GM23248 (cell line): ENCODE data around the gene PAPPA2. TPM values are rescaled to one million over a fixed set of nuclear protein-coding genes. Genes with fewer than 3 reads are reported as not detected.

ENCODE experiments used
- DNase-seq: peaks from one replicate; pipeline ENCODE4 v3.0.0-alpha.2; 2015
- H2AFZ ChIP-seq: fragments of 200-600 bp; sonication (generic); 2 replicates; pipeline ENCODE4 v1.6.1; 2016; ENCODE audit warnings: antibody characterized with exemption
- H3F3A ChIP-seq: fragments of 200-600 bp; sonication (generic); 2 replicates; pipeline ENCODE4 v1.6.1; 2016; ENCODE audit warnings: mild to moderate bottlenecking, antibody characterized with exemption, mixed run types; ENCODE audit not compliant: insufficient read depth
- H3K27ac ChIP-seq: fragments of 200-600 bp; sonication (generic); 2 replicates; pipeline ENCODE4 v1.5.1; 2016; ENCODE audit warnings: mild to moderate bottlenecking
- H3K27me3 ChIP-seq: fragments of 200-600 bp; sonication (generic); replicated peaks from 2 replicates; pipeline ENCODE4 v1.6.1; 2016; ENCODE audit warnings: mild to moderate bottlenecking; ENCODE audit not compliant: insufficient read depth
- H3K36me3 ChIP-seq: fragments of 200-600 bp; sonication (generic); 2 replicates; pipeline ENCODE4 v1.6.1; 2016; ENCODE audit warnings: low read depth, mild to moderate bottlenecking
- H3K4me1 ChIP-seq: fragments of 200-600 bp; sonication (generic); 2 replicates; pipeline ENCODE4 v1.6.1; 2016; ENCODE audit warnings: mild to moderate bottlenecking; ENCODE audit not compliant: insufficient read depth
- H3K4me2 ChIP-seq: fragments of 200-600 bp; sonication (generic); one replicate; pipeline ENCODE4 v1.6.1; 2016; ENCODE audit warnings: mild to moderate bottlenecking; ENCODE audit not compliant: unreplicated experiment
- H3K4me3 ChIP-seq: fragments of 200-600 bp; sonication (generic); 2 replicates; pipeline ENCODE4 v1.5.1; 2016; ENCODE audit warnings: mild to moderate bottlenecking
- H3K79me2 ChIP-seq: fragments of 200-600 bp; sonication (generic); 2 replicates; pipeline ENCODE4 v1.6.1; 2016; ENCODE audit warnings: mild to moderate bottlenecking; ENCODE audit not compliant: insufficient read depth
- H3K9ac ChIP-seq: fragments of 200-600 bp; sonication (generic); 2 replicates; pipeline ENCODE4 v1.6.1; 2016; ENCODE audit warnings: mild to moderate bottlenecking
- H3K9me2 ChIP-seq: fragments of 200-600 bp; sonication (generic); 2 replicates; pipeline ENCODE4 v1.6.1; 2016; ENCODE audit warnings: mixed run types, mild to moderate bottlenecking, moderate library complexity; ENCODE audit not compliant: insufficient read depth
- H3K9me3 ChIP-seq: fragments of 200-600 bp; sonication (generic); one replicate; pipeline ENCODE4 v1.6.1; 2017; ENCODE audit warnings: low read depth
- H4K20me1 ChIP-seq: fragments of 200-600 bp; sonication (generic); 2 replicates; pipeline ENCODE4 v1.6.0; 2016; ENCODE audit not compliant: insufficient read depth
- EZH2 ChIP-seq: fragments of 200-600 bp; sonication (generic); IDR thresholded peaks from 2 replicates; pipeline ENCODE4 v1.6.1; 2018; ENCODE audit warnings: antibody characterized with exemption, mild to moderate bottlenecking; ENCODE audit not compliant: insufficient read depth, poor library complexity, severe bottlenecking
- EZH2phosphoT487 ChIP-seq: fragments of 200-600 bp; sonication (generic); IDR thresholded peaks from 2 replicates; pipeline ENCODE4 v1.6.1; 2018; ENCODE audit warnings: antibody characterized with exemption, moderate library complexity, mild to moderate bottlenecking, low read depth; ENCODE audit not compliant: insufficient read depth
- WGBS, 2 experiments: methylation state at CpG; one replicate each; pipeline ENCODE4 v1.1.6; 2015 to 2017; ENCODE audit warnings: low lambda C conversion rate in 2 of 2, low coverage in 1 of 2; ENCODE audit errors: missing lambda C conversion rate in 2 of 2; 5-methylcytosine and 5-hydroxymethylcytosine counted together
- in situ Hi-C: fragments of 300-500 bp; cut with MboI; formaldehyde crosslinking; loops from 2 replicates; pipeline ENCODE4 v1.15.0; 2020
- polyA plus RNA-seq: library from polyadenylated mRNA; unstranded; fragments of >200 nt; fragmentation: Nextera tagmentation; extraction: Ambion mirVana; gene quantifications from 2 replicates; pipeline ENCODE4 v1.2.1, GENCODE V29; 2016
- total RNA-seq: library from RNA; depleted of rRNA; stranded (reverse); fragments of >200 nt; shearing (Covaris generic); gene quantifications from 2 replicates; pipeline ENCODE4 v1.2.3, GENCODE V29; 2014

The PAPPA2 gene
- total and polyA plus RNA-seq, 2 experiments from 2014 or later = 3.9 to 8.1 TPM

- DNase-seq = no peak
- 55% methylated on average over 4 of the region's 4 CpGs for WGBS, 2 experiments
- Histone ChIP-seq H3K4me2 (no peak overlapping the region), H3K27me3 (peaks cover 2% of the 10 kb centered on the region; the same call in 1 of the 2 replicates), H3K9ac (no peak overlapping the region), H3K4me1 (no peaks in the 10 kb centered on the region), H3F3A (no peaks in the 10 kb centered on the region), H3K9me3 (no peaks in the 10 kb centered on the region), H3K9me2 (no peaks in the 10 kb centered on the region), H4K20me1 (no peaks in the 10 kb centered on the region), H3K4me3 (no peak overlapping the region), H3K27ac (no peak overlapping the region), H3K36me3 (no peaks in the 10 kb centered on the region), H3K79me2 (no peaks in the 10 kb centered on the region), H2AFZ (no peak overlapping the region)
- TF ChIP-seq EZH2 (no peak), EZH2phosphoT487 (no peak)
- in situ Hi-C loops = no loop called here
Measured at GRCh38 chr1:176545034-176545639, 82.2 kb downstream of the PAPPA2 start.

GRCh38 chr1:176546825-176547224 is 83.8 kb downstream of the PAPPA2 start:
- Histone ChIP-seq H3K79me2 (no peaks in the 10 kb centered on the region), H3K4me3 (no peak overlapping the region), H4K20me1 (no peaks in the 10 kb centered on the region), H3F3A (no peaks in the 10 kb centered on the region), H2AFZ (no peak overlapping the region), H3K4me2 (no peak overlapping the region), H3K9me3 (no peaks in the 10 kb centered on the region), H3K27me3 (peaks cover 17% of the 10 kb centered on the region), H3K4me1 (no peaks in the 10 kb centered on the region), H3K9me2 (no peaks in the 10 kb centered on the region), H3K27ac (no peak overlapping the region), H3K36me3 (no peaks in the 10 kb centered on the region), H3K9ac (no peak overlapping the region)
- in situ Hi-C loops = no loop called here
- TF ChIP-seq EZH2 = no peak
- no peak for TF ChIP-seq EZH2phosphoT487
- no peak for DNase-seq
- 26 to 30% methylated on average over 1 of the region's 1 CpG for WGBS, 2 experiments

GRCh38 chr1:176551146-176551545 is 88.2 kb downstream of the PAPPA2 start:
- Histone ChIP-seq H3K27me3 (peaks cover 47% of the 10 kb centered on the region), H4K20me1 (no peaks in the 10 kb centered on the region), H3K9me2 (no peaks in the 10 kb centered on the region), H2AFZ (no peak overlapping the region), H3K4me3 (no peak overlapping the region), H3F3A (no peaks in the 10 kb centered on the region), H3K9me3 (no peaks in the 10 kb centered on the region), H3K27ac (no peak overlapping the region), H3K9ac (no peak overlapping the region), H3K4me1 (no peaks in the 10 kb centered on the region), H3K36me3 (no peaks in the 10 kb centered on the region), H3K4me2 (no peak overlapping the region), H3K79me2 (no peaks in the 10 kb centered on the region)
- no peak for DNase-seq
- TF ChIP-seq EZH2 (no peak), EZH2phosphoT487 (no peak)
- in situ Hi-C loops = loop anchor here (10.0 kb wide), 2 partner anchors 144 to 294 kb away; no protein-coding TSS in a partner anchor
- 29 to 33% methylated on average over 6 of the region's 6 CpGs for WGBS, 2 experiments

- Histone ChIP-seq H2AFZ (no peak overlapping the region), H3F3A (no peaks in the 10 kb centered on the region), H4K20me1 (no peaks in the 10 kb centered on the region), H3K4me1 (no peaks in the 10 kb centered on the region), H3K9me2 (no peaks in the 10 kb centered on the region), H3K27ac (no peak overlapping the region), H3K36me3 (no peaks in the 10 kb centered on the region), H3K4me3 (no peak overlapping the region), H3K79me2 (no peaks in the 10 kb centered on the region), H3K4me2 (no peak overlapping the region), H3K9me3 (no peaks in the 10 kb centered on the region), H3K27me3 (peaks cover 47% of the 10 kb centered on the region), H3K9ac (no peak overlapping the region)
- TF ChIP-seq EZH2phosphoT487 (no peak), EZH2 (no peak)
- no peak for DNase-seq
- in situ Hi-C loops = loop anchor here (10.0 kb wide), 2 partner anchors 142 to 292 kb away; no protein-coding TSS in a partner anchor
- 29 to 40% methylated on average over 8 to 10 of the region's 10 CpGs for WGBS, 2 experiments
Measured at GRCh38 chr1:176552217-176552991, 89.4 kb downstream of the PAPPA2 start.
